Measurements from ENCODE around the gene AGAP1.
A peak's percentile ranks its signal among the peaks of the same experiment; 100 is the strongest.

The AGAP1 gene

GRCh38 chr2:235723371-235723770 is 229.5 kb downstream of the AGAP1 start:
- no peak for DNase-seq

- DNase-seq: no peak
These were observed 230.1 kb downstream of the AGAP1 start for GRCh38 chr2:235723811-235724465.

GRCh38 chr2:235725016-235725489 is 231.2 kb downstream of the AGAP1 start:
- no peak for DNase-seq

- no peak for DNase-seq
These were observed 232.0 kb downstream of the AGAP1 start for GRCh38 chr2:235725841-235726240.

GRCh38 chr2:235726554-235726953 is 232.7 kb downstream of the AGAP1 start:
- no peak for DNase-seq

- DNase-seq: no peak
These were observed 233.3 kb downstream of the AGAP1 start for GRCh38 chr2:235727174-235727573.

- DNase-seq: no peak
These were observed 234.3 kb downstream of the AGAP1 start for GRCh38 chr2:235727891-235728799.

- no peak for DNase-seq
These were observed 235.1 kb downstream of the AGAP1 start for GRCh38 chr2:235728800-235729556.

- DNase-seq: no peak
These were observed 235.7 kb downstream of the AGAP1 start for GRCh38 chr2:235729557-235729947.

- no peak for DNase-seq
These were observed 236.3 kb downstream of the AGAP1 start for GRCh38 chr2:235730115-235730514.

- DNase-seq: no peak
These were observed 239.9 kb downstream of the AGAP1 start for GRCh38 chr2:235733761-235734160.

- DNase-seq: no peak
These were observed 240.3 kb downstream of the AGAP1 start for GRCh38 chr2:235734168-235734567.

GRCh38 chr2:235734688-235735231 is 240.9 kb downstream of the AGAP1 start:
- no peak for DNase-seq

- DNase-seq: no peak
These were observed 243.6 kb downstream of the AGAP1 start for GRCh38 chr2:235737396-235737795.

- DNase-seq: no peak
These were observed 244.0 kb downstream of the AGAP1 start for GRCh38 chr2:235737840-235738239.

GRCh38 chr2:235739704-235740415 is 246.0 kb downstream of the AGAP1 start:
- DNase-seq: no peak

GRCh38 chr2:235740821-235741220 is 247.0 kb downstream of the AGAP1 start:
- DNase-seq: peak; percentile 32

GRCh38 chr2:235744161-235744560 is 250.3 kb downstream of the AGAP1 start:
- DNase-seq: no peak

GRCh38 chr2:235745597-235745996 is 251.8 kb downstream of the AGAP1 start:
- DNase-seq: no peak

GRCh38 chr2:235746257-235746934 is 252.6 kb downstream of the AGAP1 start:
- DNase-seq: peak; percentile 89

- no peak for DNase-seq
These were observed 253.3 kb downstream of the AGAP1 start for GRCh38 chr2:235747001-235747785.

All from NCI-H1694 treated with DMSO at 0.1 percent for 48 hours (cell line).